ENCODE results near the gene FHL3.

DNA sequence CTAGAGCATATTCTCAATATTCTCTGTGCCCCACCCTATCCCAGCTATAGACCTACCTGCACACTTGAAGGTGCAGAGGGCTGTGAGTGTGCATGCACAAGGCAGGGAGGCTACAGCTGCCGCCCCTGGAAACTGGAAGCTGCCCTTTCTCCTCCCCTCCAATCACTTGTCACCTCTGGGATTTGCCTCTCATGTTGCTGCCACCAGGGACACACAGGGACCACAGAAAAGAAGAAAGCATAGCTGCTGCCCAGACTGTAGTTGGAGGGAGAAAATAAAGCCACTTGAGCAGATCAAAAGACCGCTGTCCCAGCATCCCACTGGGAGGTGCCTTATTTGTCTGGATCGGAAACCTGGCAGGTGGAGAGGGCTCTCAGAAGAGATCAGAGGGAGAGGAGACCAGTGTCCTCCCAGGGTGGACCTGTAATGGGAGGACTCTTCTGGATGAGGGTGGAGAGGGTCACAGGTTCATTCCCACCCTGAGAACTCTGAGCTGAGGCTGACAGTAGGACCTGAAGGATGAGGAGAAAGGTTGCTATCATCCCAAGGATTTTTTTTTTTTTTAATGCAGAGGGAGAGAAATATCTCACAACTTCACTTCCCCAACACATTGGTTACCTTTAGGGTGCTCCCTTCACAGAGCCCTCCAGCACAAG, 50.9 kb downstream of the FHL3 start:
- TF ChIP-seq, protein P1, sequence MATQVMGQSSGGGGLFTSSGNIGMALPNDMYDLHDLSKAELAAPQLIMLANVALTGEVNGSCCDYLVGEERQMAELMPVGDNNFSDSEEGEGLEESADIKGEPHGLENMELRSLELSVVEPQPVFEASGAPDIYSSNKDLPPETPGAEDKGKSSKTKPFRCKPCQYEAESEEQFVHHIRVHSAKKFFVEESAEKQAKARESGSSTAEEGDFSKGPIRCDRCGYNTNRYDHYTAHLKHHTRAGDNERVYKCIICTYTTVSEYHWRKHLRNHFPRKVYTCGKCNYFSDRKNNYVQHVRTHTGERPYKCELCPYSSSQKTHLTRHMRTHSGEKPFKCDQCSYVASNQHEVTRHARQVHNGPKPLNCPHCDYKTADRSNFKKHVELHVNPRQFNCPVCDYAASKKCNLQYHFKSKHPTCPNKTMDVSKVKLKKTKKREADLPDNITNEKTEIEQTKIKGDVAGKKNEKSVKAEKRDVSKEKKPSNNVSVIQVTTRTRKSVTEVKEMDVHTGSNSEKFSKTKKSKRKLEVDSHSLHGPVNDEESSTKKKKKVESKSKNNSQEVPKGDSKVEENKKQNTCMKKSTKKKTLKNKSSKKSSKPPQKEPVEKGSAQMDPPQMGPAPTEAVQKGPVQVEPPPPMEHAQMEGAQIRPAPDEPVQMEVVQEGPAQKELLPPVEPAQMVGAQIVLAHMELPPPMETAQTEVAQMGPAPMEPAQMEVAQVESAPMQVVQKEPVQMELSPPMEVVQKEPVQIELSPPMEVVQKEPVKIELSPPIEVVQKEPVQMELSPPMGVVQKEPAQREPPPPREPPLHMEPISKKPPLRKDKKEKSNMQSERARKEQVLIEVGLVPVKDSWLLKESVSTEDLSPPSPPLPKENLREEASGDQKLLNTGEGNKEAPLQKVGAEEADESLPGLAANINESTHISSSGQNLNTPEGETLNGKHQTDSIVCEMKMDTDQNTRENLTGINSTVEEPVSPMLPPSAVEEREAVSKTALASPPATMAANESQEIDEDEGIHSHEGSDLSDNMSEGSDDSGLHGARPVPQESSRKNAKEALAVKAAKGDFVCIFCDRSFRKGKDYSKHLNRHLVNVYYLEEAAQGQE (IDR thresholded peaks at IDR 0.05; ENCODE audit: unreplicated experiment), result no peak
- TF ChIP-seq, protein P2, sequence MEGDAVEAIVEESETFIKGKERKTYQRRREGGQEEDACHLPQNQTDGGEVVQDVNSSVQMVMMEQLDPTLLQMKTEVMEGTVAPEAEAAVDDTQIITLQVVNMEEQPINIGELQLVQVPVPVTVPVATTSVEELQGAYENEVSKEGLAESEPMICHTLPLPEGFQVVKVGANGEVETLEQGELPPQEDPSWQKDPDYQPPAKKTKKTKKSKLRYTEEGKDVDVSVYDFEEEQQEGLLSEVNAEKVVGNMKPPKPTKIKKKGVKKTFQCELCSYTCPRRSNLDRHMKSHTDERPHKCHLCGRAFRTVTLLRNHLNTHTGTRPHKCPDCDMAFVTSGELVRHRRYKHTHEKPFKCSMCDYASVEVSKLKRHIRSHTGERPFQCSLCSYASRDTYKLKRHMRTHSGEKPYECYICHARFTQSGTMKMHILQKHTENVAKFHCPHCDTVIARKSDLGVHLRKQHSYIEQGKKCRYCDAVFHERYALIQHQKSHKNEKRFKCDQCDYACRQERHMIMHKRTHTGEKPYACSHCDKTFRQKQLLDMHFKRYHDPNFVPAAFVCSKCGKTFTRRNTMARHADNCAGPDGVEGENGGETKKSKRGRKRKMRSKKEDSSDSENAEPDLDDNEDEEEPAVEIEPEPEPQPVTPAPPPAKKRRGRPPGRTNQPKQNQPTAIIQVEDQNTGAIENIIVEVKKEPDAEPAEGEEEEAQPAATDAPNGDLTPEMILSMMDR (conservative IDR thresholded peaks at IDR 0.05; ENCODE audit: low read depth in 2 of 2), result no peak
- TF ChIP-seq, protein P3, sequence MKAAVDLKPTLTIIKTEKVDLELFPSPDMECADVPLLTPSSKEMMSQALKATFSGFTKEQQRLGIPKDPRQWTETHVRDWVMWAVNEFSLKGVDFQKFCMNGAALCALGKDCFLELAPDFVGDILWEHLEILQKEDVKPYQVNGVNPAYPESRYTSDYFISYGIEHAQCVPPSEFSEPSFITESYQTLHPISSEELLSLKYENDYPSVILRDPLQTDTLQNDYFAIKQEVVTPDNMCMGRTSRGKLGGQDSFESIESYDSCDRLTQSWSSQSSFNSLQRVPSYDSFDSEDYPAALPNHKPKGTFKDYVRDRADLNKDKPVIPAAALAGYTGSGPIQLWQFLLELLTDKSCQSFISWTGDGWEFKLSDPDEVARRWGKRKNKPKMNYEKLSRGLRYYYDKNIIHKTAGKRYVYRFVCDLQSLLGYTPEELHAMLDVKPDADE (IDR thresholded peaks at IDR 0.05), result no peak
- TF ChIP-seq EZH2 (IDR thresholded peaks at IDR 0.05; ENCODE audit: low read depth, unreplicated experiment), result no peak
- TF ChIP-seq CREB1 (CRISPR knock-in tag; IDR thresholded peaks at IDR 0.05; ENCODE audit: low read depth), result no peak
- TF ChIP-seq, protein P4, sequence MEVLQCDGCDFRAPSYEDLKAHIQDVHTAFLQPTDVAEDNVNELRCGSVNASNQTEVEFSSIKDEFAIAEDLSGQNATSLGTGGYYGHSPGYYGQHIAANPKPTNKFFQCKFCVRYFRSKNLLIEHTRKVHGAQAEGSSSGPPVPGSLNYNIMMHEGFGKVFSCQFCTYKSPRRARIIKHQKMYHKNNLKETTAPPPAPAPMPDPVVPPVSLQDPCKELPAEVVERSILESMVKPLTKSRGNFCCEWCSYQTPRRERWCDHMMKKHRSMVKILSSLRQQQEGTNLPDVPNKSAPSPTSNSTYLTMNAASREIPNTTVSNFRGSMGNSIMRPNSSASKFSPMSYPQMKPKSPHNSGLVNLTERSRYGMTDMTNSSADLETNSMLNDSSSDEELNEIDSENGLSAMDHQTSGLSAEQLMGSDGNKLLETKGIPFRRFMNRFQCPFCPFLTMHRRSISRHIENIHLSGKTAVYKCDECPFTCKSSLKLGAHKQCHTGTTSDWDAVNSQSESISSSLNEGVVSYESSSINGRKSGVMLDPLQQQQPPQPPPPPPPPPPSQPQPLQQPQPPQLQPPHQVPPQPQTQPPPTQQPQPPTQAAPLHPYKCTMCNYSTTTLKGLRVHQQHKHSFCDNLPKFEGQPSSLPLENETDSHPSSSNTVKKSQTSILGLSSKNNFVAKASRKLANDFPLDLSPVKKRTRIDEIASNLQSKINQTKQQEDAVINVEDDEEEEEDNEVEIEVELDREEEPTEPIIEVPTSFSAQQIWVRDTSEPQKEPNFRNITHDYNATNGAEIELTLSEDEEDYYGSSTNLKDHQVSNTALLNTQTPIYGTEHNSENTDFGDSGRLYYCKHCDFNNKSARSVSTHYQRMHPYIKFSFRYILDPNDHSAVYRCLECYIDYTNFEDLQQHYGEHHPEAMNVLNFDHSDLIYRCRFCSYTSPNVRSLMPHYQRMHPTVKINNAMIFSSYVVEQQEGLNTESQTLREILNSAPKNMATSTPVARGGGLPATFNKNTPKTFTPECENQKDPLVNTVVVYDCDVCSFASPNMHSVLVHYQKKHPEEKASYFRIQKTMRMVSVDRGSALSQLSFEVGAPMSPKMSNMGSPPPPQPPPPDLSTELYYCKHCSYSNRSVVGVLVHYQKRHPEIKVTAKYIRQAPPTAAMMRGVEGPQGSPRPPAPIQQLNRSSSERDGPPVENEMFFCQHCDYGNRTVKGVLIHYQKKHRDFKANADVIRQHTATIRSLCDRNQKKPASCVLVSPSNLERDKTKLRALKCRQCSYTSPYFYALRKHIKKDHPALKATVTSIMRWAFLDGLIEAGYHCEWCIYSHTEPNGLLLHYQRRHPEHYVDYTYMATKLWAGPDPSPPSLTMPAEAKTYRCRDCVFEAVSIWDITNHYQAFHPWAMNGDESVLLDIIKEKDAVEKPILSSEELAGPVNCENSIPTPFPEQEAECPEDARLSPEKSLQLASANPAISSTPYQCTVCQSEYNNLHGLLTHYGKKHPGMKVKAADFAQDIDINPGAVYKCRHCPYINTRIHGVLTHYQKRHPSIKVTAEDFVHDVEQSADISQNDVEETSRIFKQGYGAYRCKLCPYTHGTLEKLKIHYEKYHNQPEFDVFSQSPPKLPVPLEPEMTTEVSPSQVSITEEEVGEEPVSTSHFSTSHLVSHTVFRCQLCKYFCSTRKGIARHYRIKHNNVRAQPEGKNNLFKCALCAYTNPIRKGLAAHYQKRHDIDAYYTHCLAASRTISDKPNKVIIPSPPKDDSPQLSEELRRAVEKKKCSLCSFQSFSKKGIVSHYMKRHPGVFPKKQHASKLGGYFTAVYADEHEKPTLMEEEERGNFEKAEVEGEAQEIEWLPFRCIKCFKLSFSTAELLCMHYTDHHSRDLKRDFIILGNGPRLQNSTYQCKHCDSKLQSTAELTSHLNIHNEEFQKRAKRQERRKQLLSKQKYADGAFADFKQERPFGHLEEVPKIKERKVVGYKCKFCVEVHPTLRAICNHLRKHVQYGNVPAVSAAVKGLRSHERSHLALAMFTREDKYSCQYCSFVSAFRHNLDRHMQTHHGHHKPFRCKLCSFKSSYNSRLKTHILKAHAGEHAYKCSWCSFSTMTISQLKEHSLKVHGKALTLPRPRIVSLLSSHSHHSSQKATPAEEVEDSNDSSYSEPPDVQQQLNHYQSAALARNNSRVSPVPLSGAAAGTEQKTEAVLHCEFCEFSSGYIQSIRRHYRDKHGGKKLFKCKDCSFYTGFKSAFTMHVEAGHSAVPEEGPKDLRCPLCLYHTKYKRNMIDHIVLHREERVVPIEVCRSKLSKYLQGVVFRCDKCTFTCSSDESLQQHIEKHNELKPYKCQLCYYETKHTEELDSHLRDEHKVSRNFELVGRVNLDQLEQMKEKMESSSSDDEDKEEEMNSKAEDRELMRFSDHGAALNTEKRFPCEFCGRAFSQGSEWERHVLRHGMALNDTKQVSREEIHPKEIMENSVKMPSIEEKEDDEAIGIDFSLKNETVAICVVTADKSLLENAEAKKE (CRISPR knock-in tag; IDR thresholded peaks at IDR 0.05), result no peak
- TF ChIP-seq EZH2phosphoT487 (IDR thresholded peaks at IDR 0.05; ENCODE audit: unreplicated experiment), result no peak

All from GM23338 (cell line).